GM23248 (cell line): ENCODE results near the gene EEF1B2. TPM values are rescaled to one million over a fixed set of nuclear protein-coding genes. Genes with fewer than 3 reads are reported as not detected.
"Not testable (repeated sequence)": the region's sequence is repeated elsewhere in the genome, so short reads cannot be mapped to it uniquely, and the experiment has no call there.

ENCODE experiments used
- DNase-seq: peaks from one replicate; pipeline ENCODE4 v3.0.0-alpha.2; 2015
- H2AFZ ChIP-seq: fragments of 200-600 bp; sonication (generic); 2 replicates; pipeline ENCODE4 v1.6.1; 2016; ENCODE audit warnings: antibody characterized with exemption
- H3F3A ChIP-seq: fragments of 200-600 bp; sonication (generic); 2 replicates; pipeline ENCODE4 v1.6.1; 2016; ENCODE audit warnings: mild to moderate bottlenecking, antibody characterized with exemption, mixed run types; ENCODE audit not compliant: insufficient read depth
- H3K27ac ChIP-seq: fragments of 200-600 bp; sonication (generic); 2 replicates; pipeline ENCODE4 v1.5.1; 2016; ENCODE audit warnings: mild to moderate bottlenecking
- H3K27me3 ChIP-seq: fragments of 200-600 bp; sonication (generic); replicated peaks from 2 replicates; pipeline ENCODE4 v1.6.1; 2016; ENCODE audit warnings: mild to moderate bottlenecking; ENCODE audit not compliant: insufficient read depth
- H3K36me3 ChIP-seq: fragments of 200-600 bp; sonication (generic); 2 replicates; pipeline ENCODE4 v1.6.1; 2016; ENCODE audit warnings: low read depth, mild to moderate bottlenecking
- H3K4me1 ChIP-seq: fragments of 200-600 bp; sonication (generic); 2 replicates; pipeline ENCODE4 v1.6.1; 2016; ENCODE audit warnings: mild to moderate bottlenecking; ENCODE audit not compliant: insufficient read depth
- H3K4me2 ChIP-seq: fragments of 200-600 bp; sonication (generic); one replicate; pipeline ENCODE4 v1.6.1; 2016; ENCODE audit warnings: mild to moderate bottlenecking; ENCODE audit not compliant: unreplicated experiment
- H3K4me3 ChIP-seq: fragments of 200-600 bp; sonication (generic); 2 replicates; pipeline ENCODE4 v1.5.1; 2016; ENCODE audit warnings: mild to moderate bottlenecking
- H3K79me2 ChIP-seq: fragments of 200-600 bp; sonication (generic); 2 replicates; pipeline ENCODE4 v1.6.1; 2016; ENCODE audit warnings: mild to moderate bottlenecking; ENCODE audit not compliant: insufficient read depth
- H3K9ac ChIP-seq: fragments of 200-600 bp; sonication (generic); 2 replicates; pipeline ENCODE4 v1.6.1; 2016; ENCODE audit warnings: mild to moderate bottlenecking
- H3K9me2 ChIP-seq: fragments of 200-600 bp; sonication (generic); 2 replicates; pipeline ENCODE4 v1.6.1; 2016; ENCODE audit warnings: mixed run types, mild to moderate bottlenecking, moderate library complexity; ENCODE audit not compliant: insufficient read depth
- H3K9me3 ChIP-seq: fragments of 200-600 bp; sonication (generic); one replicate; pipeline ENCODE4 v1.6.1; 2017; ENCODE audit warnings: low read depth
- H4K20me1 ChIP-seq: fragments of 200-600 bp; sonication (generic); 2 replicates; pipeline ENCODE4 v1.6.0; 2016; ENCODE audit not compliant: insufficient read depth
- EZH2 ChIP-seq: fragments of 200-600 bp; sonication (generic); IDR thresholded peaks from 2 replicates; pipeline ENCODE4 v1.6.1; 2018; ENCODE audit warnings: antibody characterized with exemption, mild to moderate bottlenecking; ENCODE audit not compliant: insufficient read depth, poor library complexity, severe bottlenecking
- EZH2phosphoT487 ChIP-seq: fragments of 200-600 bp; sonication (generic); IDR thresholded peaks from 2 replicates; pipeline ENCODE4 v1.6.1; 2018; ENCODE audit warnings: antibody characterized with exemption, moderate library complexity, mild to moderate bottlenecking, low read depth; ENCODE audit not compliant: insufficient read depth
- WGBS, 2 experiments: methylation state at CpG; one replicate each; pipeline ENCODE4 v1.1.6; 2015 to 2017; ENCODE audit warnings: low lambda C conversion rate in 2 of 2, low coverage in 1 of 2; ENCODE audit errors: missing lambda C conversion rate in 2 of 2; 5-methylcytosine and 5-hydroxymethylcytosine counted together
- in situ Hi-C: fragments of 300-500 bp; cut with MboI; formaldehyde crosslinking; loops from 2 replicates; pipeline ENCODE4 v1.15.0; 2020
- polyA plus RNA-seq: library from polyadenylated mRNA; unstranded; fragments of >200 nt; fragmentation: Nextera tagmentation; extraction: Ambion mirVana; gene quantifications from 2 replicates; pipeline ENCODE4 v1.2.1, GENCODE V29; 2016
- total RNA-seq: library from RNA; depleted of rRNA; stranded (reverse); fragments of >200 nt; shearing (Covaris generic); gene quantifications from 2 replicates; pipeline ENCODE4 v1.2.3, GENCODE V29; 2014

EEF1B2 gene
- total and polyA plus RNA-seq, 2 experiments from 2014 or later: 382 to 390 TPM

DNA sequence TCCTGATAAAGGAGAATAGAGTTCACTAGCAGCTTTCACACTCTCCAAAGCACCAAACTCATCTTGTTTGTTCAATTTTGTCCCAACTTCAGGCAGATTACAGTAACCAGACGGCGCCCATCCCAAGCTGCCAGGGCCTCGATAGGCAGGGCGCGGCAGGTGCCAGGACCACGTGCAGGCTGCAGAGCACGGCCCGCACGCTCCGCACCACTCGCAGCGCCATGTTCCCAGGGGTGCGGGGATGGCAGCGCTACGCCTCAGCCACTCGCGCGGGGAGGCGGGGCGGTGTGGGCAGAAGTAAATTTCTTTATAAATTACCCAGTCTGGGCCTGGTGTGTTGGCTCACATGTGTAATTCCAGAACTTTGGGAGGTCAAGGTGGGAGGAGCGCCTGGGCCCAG is 43.4 kb upstream of the EEF1B2 start:
- no peaks in the 10 kb centered on the region for H3K27me3 ChIP-seq
- in situ Hi-C loops: no loop called here

DNA sequence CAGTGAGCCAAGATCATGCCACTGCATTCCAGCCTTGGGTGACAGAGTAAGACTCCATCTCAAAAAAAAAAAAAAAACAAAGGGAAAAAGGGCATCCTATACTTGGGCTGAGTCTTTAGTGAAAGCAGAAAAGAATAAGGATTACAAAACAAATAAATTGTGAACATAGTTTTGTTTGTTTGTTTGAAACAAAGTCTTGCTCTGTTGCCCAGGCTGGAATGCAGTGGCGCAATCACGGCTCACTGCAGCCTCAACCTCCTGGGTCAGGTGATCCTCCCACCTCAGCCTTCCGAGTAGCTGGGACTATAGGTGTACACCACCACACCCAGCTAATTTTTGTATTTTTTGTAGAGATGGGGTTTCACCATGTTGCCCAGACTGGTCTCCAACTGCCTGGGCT is 37.1 kb upstream of the EEF1B2 start:
- WGBS, 2 experiments: 92 to 100% methylated on average over 3 of the region's 3 CpGs
- H3K9me3 ChIP-seq, H3K9ac ChIP-seq, H3K27ac ChIP-seq, H4K20me1 ChIP-seq, H3K27me3 ChIP-seq, H3K79me2 ChIP-seq, H3F3A ChIP-seq, H3K4me3 ChIP-seq, in situ Hi-C loops, DNase-seq, H2AFZ ChIP-seq, H3K9me2 ChIP-seq, H3K4me1 ChIP-seq, H3K4me2 ChIP-seq: not testable (repeated sequence)
- peaks cover 54% of the 10 kb centered on the region for H3K36me3 ChIP-seq

More for the DNA sequence above, 43.4 kb upstream of the EEF1B2 start:
- Histone ChIP-seq H4K20me1 (no peaks in the 10 kb centered on the region), H3K4me2 (no peak overlapping the region), H3F3A (peaks cover 36% of the 10 kb centered on the region; the same call in 1 of the 2 replicates), H3K27ac (no peak overlapping the region), H3K9me3 (no peaks in the 10 kb centered on the region), H3K4me3 (no peak overlapping the region), H2AFZ (no peak overlapping the region), H3K79me2 (no peaks in the 10 kb centered on the region), H3K36me3 (peaks cover 16% of the 10 kb centered on the region; the same call in 1 of the 2 replicates), H3K9me2 (no peaks in the 10 kb centered on the region), H3K4me1 (peaks cover 4% of the 10 kb centered on the region; the same call in 1 of the 2 replicates), H3K9ac (no peak overlapping the region)
- DNase-seq: no peak
- WGBS, 2 experiments: 83 to 94% methylated on average over 9 to 21 of the region's 21 CpGs
- no peak for TF ChIP-seq EZH2
- no peak for TF ChIP-seq EZH2phosphoT487

DNA sequence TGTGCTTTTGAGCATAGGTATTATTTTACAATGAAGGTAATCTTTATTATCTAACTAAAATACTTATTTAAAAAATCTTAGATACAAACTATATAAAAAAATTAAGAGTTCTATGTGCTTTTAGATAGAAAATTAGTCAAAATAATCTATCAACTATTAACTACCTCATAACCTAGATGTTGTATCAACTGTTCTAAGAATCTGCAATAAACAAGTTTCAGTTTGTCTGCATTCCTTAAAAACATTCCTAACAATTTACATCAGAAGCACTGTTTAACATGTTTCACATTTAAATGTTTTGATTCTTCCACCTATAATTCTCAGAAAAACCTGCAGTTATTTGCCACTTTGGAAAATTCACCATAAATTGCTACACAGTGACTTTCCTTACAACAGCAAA is 33.8 kb upstream of the EEF1B2 start:
- H3K9me3 ChIP-seq: no peaks in the 10 kb centered on the region
- H3K36me3 ChIP-seq: peaks cover 66% of the 10 kb centered on the region
- H3K79me2 ChIP-seq: no peaks in the 10 kb centered on the region
- no peak overlapping the region for H3K4me3 ChIP-seq
- no peaks in the 10 kb centered on the region for H3F3A ChIP-seq
- no peak overlapping the region for H3K4me2 ChIP-seq
- no peak overlapping the region for H2AFZ ChIP-seq
- no peak for TF ChIP-seq EZH2
- TF ChIP-seq EZH2phosphoT487: no peak
- DNase-seq: no peak
- H3K4me1 ChIP-seq: no peaks in the 10 kb centered on the region
- no peaks in the 10 kb centered on the region for H4K20me1 ChIP-seq
- in situ Hi-C loops: no loop called here
- no peak overlapping the region for H3K9ac ChIP-seq
- no peaks in the 10 kb centered on the region for H3K27me3 ChIP-seq
- H3K9me2 ChIP-seq: no peaks in the 10 kb centered on the region
- H3K27ac ChIP-seq: no peak overlapping the region

DNA sequence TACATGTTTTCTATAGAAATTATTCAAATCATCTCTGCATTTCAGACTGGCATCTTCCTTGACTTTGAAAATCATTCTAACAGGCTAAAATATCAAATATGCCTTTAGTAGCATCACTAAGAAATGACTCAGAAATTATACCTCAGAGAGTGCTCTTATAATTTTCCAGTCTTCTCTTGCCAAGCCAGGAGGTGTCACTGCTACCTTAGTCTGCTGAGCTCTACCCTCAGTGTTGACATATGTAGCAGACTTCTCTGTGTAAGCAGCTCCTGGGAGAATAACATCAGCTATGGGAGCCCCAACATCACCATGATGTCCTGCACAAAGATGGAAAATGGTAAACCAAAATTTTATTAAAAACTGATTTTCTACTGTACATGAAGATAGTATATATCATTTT is 32.0 kb upstream of the EEF1B2 start:
- H3K9me3 ChIP-seq: no peaks in the 10 kb centered on the region
- DNase-seq: peak; percentile 20
- no peaks in the 10 kb centered on the region for H3K27me3 ChIP-seq
- H2AFZ ChIP-seq: no peak overlapping the region
- in situ Hi-C loops: no loop called here
- no peaks in the 10 kb centered on the region for H3K4me1 ChIP-seq
- H3K9ac ChIP-seq: no peak overlapping the region
- H4K20me1 ChIP-seq: no peaks in the 10 kb centered on the region
- no peak for TF ChIP-seq EZH2phosphoT487
- peaks cover 69% of the 10 kb centered on the region for H3K36me3 ChIP-seq
- no peak overlapping the region for H3K4me3 ChIP-seq
- H3F3A ChIP-seq: no peaks in the 10 kb centered on the region
- no peak overlapping the region for H3K4me2 ChIP-seq
- no peaks in the 10 kb centered on the region for H3K79me2 ChIP-seq
- no peaks in the 10 kb centered on the region for H3K9me2 ChIP-seq
- H3K27ac ChIP-seq: no peak overlapping the region

DNA sequence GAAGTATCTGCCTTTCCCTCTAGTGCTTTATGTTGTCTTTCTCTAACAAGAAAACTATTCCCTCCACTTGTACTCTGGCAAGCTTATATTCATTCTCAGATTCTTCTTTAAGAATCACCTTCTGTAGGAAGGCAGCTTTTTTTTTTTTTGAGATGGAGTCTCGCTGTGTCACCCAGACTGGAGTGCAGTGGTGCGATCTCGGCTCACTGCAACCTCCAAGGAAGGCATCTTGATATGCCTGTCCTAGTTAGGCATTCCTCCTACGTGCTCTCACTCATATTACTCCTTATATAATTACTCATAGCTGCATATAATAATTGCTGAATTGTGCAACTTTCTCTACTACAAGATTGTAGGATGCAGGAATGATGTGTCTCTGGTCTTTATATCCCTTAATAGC is 16.2 kb upstream of the EEF1B2 start:
- H3K9me2 ChIP-seq: no peaks in the 10 kb centered on the region
- no peak overlapping the region for H2AFZ ChIP-seq
- 97 to 98% methylated on average over 4 of the region's 4 CpGs for WGBS, 2 experiments
- TF ChIP-seq EZH2phosphoT487: no peak
- no peak for TF ChIP-seq EZH2
- H3F3A ChIP-seq: no peaks in the 10 kb centered on the region
- H4K20me1 ChIP-seq: no peaks in the 10 kb centered on the region
- H3K36me3 ChIP-seq: peaks cover 79% of the 10 kb centered on the region
- in situ Hi-C loops: no loop called here
- no peak for DNase-seq
- H3K9me3 ChIP-seq: no peaks in the 10 kb centered on the region
- no peak overlapping the region for H3K9ac ChIP-seq
- no peaks in the 10 kb centered on the region for H3K27me3 ChIP-seq
- H3K79me2 ChIP-seq: peaks cover 18% of the 10 kb centered on the region
- H3K27ac ChIP-seq: no peak overlapping the region
- no peaks in the 10 kb centered on the region for H3K4me1 ChIP-seq
- H3K4me2 ChIP-seq: no peak overlapping the region
- H3K4me3 ChIP-seq: no peak overlapping the region
